Lower leg skin (tissue), 3 donors: ENCODE results near the gene SAMD13.

Experiments
- POLR2A ChIP-seq, 2 donors: fragments of 450-650 bp; IDR thresholded peaks; one replicate each; pipeline ENCODE4 v1.6.1; 2016 to 2017; ENCODE audit warnings: antibody characterized with exemption in 2 of 2, mild to moderate bottlenecking in 1 of 2, moderate library complexity in 1 of 2
- TF ChIP-seq, protein P1 (sequence below), 3 donors: fragments of 450-650 bp; IDR thresholded peaks; one replicate each; pipeline ENCODE4 v1.5.1; 2016; ENCODE audit warnings: antibody characterized with exemption in 3 of 3, mild to moderate bottlenecking in 3 of 3, moderate library complexity in 2 of 3

DNA sequence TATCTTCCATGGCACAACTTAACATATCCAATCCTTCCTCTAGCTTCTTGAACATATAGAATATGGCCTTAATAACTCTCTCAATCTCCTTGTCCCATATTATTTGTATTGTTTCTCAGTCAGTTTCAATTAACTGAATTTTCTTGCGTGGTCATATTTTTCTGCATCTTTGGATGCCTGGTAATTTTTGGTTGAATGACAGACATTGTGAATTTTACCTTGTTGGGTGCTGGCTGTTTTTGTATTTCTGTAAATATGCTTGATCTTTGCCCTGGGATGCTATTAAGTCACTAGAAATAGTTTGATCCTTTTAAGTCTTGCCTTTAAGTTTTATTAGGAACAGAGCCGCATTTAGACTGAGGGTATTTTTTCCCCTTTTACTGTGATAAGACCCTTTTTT is 5.9 kb downstream of the SAMD13 start:
- TF ChIP-seq, protein P1, sequence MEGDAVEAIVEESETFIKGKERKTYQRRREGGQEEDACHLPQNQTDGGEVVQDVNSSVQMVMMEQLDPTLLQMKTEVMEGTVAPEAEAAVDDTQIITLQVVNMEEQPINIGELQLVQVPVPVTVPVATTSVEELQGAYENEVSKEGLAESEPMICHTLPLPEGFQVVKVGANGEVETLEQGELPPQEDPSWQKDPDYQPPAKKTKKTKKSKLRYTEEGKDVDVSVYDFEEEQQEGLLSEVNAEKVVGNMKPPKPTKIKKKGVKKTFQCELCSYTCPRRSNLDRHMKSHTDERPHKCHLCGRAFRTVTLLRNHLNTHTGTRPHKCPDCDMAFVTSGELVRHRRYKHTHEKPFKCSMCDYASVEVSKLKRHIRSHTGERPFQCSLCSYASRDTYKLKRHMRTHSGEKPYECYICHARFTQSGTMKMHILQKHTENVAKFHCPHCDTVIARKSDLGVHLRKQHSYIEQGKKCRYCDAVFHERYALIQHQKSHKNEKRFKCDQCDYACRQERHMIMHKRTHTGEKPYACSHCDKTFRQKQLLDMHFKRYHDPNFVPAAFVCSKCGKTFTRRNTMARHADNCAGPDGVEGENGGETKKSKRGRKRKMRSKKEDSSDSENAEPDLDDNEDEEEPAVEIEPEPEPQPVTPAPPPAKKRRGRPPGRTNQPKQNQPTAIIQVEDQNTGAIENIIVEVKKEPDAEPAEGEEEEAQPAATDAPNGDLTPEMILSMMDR (IDR thresholded peaks at IDR 0.05), result no peak
- TF ChIP-seq POLR2A (IDR thresholded peaks at IDR 0.05), result no peak
